AG20443 (cell line): ENCODE results near the gene PRKG1.
"Not testable (repeated sequence)": the region's sequence is repeated elsewhere in the genome, so short reads cannot be mapped to it uniquely, and the experiment has no call there.

Experiments used
- DNase-seq: peaks from one replicate; pipeline ENCODE4 v3.0.0; 2012; ENCODE audit warnings: low spot score, mixed read lengths

PRKG1 gene

DNA sequence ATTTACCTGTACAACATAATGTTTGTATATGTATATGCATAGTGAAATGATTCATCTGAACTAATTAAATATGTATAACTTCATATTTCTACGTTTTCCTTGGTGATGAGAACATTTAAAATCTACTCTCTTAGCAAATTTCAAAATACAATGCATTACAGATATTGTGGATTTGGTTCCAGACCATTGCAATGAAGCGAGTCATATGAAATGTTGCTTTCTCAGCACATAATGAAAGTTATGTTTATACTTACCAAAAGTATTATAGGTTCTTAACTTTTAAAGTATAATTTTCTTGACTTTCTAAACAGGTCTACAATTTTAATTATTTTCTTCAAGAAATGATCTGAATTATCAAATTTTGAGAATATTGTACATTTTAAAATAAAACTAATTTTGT is 435.9 kb downstream of the PRKG1 start:
- peak; percentile 7 for DNase-seq

DNA sequence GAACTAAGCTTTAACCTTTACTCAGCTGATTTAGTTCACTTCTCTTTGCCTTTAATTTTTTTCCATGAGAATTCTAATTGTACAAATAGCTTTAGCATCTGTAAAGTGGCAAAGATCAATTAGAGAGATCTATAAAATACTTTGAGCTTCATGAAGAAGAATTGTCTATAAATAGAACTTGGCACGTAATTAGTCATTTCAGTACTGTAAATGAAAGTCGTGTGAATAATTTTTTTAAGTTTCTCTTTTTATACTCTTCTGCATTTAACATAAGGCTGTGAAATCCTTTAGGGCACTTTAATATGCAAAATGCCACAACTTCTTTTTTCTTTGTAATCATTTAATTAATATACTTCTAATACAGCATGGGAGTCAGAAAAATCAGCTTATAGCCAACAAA is 447.3 kb downstream of the PRKG1 start:
- DNase-seq, result no peak

DNA sequence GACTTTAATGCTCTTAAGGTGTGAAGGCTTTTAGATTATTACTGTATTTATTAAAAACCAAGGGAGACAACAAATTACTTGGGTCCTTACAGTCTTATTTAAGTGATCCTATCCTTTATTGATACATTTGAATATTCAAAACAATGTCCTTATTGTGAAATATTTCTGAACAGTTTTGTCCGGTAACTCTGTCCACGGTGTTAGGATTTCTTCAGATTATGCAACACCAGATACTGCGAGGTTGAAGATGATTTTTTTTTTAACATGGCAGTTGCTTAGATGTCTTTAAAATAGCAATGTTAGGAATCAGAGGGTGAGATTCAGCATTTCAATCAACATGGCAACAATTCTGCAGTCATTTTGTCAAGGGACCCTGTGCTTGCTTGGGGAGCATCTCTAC is 448.6 kb downstream of the PRKG1 start:
- DNase-seq, result no peak

DNA sequence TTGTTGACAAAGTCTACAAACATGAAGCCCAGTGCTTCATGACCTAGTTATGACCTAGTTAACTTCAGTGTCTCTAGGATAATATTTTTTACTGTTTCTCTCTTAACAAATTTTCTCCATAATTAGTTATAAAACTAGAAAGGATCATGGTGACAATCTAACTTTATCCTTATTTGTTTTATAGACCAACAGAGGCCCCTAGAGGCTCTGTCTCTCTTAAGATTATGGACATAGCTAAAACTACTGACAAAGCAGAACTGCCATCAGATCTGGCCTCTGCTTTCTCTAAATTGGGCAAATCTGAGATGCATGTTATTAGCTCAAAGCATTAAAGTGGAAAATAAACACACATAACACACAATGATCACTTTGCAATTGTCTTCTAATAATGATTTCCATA is 449.2 kb downstream of the PRKG1 start:
- no peak for DNase-seq

DNA sequence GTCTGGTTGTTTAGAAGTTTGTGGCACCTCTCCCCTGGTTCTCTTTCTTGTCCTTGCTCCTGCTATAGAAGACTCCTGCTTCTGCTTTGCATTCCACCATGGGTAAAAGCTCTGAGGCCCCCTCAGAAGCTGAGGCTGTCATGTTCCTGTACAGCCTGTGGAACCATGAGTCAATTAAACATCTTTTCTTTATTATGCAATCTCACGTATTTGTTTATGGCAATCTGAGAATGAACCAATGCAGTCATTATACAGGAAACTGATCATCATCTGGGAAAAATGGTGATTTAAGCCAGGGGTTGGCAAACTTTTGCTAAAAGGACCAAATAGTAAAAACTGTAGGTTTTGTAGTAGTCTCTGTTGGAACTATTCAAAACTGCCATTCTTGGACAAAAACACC is 449.8 kb downstream of the PRKG1 start:
- DNase-seq, result peak; percentile 8

DNA sequence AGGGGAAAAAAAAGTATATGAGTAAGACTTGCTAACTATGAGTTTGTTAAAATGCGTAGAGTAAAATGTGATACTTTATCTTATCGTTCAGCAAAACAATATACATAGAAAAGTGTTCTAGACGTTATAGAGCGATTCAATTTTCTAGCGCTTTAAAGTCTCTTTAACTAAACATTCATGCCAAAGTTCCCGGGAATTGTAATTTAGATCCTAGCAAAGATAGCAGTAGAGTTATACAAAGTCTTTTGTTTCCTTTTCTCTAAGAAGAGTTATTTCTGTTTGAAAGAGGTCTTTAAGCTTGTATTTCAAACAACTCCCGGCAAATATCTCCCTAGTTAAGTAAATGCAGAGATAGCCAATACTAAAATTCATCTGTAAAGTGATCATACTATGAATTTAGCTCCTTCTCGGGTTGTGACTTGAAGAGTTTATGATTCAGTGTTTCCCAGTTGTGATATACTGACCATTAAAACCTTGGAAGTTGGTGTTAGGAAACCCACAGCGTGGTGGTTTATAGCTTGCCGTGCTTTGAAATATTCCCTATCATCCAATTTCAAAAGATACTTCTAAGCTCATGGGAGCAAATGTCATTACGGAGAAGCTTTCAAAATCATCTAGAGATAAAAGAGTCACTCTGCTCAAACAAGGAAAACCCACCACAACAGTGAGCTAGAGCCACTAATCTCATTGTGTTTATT is 453.4 kb downstream of the PRKG1 start:
- DNase-seq, result no peak

DNA sequence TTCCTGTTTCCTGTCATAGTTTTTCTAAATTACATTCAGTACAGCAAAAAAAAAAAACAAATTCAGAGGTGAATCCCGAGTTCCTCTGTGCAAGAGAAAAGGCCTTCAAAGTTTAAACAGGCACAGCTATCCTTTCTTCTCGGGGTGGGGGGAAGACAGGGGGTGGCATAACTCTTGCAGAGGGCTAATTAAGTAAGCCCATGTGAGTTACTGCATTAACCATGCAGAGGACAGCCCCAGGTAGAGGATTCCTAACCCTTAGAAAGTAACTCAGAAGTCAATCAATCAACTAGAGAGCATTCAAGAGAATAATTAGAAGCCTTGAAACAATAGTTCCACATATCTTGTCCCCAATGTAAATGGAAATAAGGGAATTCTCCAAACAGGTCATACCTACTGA is 454.2 kb downstream of the PRKG1 start:
- no peak for DNase-seq

DNA sequence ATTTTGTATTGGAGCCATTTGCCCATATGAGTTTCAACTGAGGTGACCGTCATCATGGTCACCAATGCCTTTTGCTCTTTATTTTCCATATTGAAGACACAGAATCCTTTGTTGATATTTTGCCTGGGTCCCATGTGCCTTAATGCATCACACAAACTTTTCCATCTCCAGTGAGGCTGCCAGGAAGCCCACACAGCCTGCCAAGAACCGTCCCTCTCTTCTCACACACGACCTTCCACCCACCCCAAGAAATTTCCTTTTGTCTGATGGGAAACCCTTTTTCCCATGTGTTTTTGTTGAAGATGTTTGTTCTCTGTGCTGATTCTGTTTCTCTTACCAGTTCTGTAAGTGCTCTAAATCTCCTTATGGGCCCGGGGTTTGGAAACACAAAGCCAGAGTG is 456.3 kb downstream of the PRKG1 start:
- no peak for DNase-seq

DNA sequence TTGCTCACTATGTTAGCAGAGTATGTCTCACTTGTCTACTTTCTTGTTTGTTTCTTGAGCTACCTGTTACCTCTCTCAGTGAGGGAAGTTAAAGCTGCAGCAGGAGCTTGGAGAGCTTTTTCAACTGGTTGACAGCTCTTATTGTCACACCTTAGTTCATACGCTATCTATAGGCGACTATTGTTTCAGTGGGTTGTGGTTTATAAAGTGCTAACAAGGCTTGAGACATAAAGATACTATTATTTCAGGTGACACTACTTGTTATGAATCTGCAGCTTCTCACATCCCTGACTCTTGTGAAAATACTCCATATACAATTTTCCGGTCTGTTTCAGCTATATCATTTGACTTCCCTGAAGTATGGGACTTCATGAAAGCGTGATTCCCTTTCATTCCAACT is 457.8 kb downstream of the PRKG1 start:
- no peak for DNase-seq

DNA sequence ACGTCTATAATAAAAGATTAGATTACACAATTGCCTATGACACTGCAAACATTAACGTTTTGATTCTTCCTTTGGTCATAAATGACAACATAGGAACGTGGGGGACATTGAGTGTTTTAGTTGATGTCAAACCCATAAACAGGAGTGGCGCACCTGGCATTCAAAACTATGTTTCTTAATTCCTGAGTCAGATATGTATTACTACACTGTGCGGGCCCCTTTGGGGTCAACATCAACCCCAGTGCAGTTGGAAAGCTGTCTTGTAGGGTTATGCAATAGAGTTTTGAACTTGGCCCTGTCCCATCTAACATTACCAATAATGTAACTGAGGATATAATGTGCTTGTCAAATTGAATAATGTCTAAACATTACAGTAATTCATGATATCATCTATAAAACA is 468.6 kb downstream of the PRKG1 start:
- DNase-seq, result no peak

DNA sequence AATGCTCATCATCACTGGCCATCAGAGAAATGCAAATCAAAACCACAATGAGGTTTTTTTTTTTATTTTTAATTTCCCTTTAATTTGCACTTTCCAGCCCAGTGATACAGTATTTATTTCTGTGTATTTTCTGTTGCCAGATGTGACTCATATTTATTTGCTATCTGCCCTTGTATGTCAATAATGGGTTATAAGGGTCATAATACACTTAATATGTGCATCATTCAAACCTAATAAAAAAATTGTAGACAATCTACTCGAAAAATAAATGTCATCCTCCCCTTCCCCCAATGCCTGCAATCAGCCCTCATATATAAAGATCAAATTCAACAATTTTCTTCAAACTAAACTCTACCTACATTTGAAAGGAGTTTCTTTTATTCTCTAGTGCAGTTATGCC is 470.6 kb downstream of the PRKG1 start:
- no peak for DNase-seq

DNA sequence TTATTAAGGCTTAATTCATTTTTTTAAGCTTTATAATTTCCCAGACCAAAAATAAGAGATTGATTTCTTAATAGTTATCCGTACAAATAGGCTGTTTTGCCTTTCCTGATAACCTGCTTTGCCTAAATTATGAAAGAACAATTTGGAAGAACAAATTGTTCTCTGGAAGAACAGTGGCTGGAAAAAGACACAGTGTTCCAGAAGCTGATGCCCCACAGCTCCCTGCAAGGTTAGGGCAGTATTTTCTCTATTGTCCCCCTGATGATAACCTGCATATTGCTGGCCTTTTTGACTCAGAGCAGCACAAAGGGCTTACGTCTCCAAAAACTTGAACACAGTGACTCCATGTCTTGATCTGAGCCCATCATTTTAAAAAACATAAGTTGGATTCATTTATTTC is 473.7 kb downstream of the PRKG1 start:
- no peak for DNase-seq

DNA sequence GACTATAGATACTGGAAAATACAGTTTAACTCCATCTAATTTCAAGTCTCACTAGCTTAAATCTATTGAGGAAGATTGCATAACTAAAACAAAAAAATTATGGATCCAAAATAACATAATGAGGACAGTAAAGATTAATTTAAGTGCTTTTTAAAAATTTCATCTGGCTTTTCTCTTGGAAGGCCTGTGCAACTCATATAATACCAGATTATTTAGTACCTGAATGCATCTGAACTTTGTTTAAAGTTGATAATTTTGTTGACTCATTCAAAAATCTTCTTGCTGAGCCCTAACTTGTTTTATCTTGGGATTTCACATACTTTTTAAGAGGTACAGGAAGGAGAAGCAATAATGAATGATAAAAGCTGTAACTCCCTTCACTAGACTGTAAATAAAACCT is 478.6 kb downstream of the PRKG1 start:
- no peak for DNase-seq

DNA sequence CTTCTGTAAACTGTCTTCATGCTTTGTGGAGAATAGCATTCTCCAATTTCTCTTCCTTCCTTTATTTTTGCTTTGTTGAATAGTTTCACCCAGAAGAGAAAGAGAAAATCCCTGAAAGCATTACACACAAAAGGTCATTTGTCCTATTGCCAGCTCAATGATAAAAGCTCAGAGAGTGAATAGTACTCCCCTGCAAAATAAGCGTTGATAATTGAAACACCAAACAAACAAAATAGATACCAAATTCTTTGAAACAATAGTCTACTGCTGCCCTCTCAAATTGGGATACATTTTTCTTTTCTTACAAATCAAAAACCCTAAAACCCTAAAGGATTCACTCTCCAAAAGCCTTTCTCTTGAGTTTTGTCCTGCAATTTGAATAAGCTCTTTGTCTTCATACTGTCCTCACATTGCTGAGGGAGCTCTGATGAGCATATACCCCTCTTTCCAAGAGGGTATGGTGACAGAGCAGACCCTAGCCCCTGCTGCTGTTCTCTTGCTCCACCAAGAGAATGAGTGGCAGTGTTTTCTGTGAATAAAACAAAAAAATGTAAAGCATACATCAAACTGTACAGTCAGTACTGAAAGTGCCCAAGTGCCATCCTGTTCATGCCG is 490.7 kb downstream of the PRKG1 start:
- no peak for DNase-seq

DNA sequence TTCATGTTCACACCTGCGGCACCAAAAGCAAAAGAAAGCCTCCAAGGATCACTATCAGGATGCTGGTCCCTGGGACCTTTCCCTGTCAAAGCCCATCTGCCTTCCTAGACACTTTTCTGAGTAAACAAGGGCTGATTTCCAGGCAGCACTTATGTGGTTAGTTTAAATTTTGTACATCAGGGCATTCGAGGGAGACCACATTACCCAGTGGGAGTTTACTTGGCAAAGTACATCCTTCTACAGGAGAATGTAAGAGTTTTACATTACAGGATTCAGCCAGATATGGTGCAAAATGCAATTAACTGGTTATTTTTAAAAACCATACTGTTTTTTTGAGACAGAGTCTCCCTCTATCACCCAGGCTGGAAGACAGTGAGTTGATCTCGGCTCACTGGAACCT is 493.0 kb downstream of the PRKG1 start:
- DNase-seq, result no peak

DNA sequence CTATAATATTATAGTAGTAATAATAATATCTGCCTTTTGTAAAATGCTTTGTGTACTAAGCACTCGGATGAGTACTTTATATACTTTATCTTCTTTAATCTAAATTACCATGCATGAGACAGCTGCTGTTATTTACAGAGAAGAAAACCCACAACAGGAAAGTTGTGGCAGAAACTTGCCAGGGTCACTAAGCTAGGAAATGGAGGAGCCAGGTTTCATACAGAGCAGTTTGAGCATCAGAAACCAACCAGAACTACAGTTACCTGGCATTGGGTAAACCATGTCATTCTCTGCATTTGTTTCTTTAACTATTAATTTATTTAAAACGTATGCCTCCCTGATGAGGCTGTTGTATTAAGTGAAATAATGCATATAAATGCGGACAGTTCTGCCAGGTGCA is 495.2 kb downstream of the PRKG1 start:
- DNase-seq, result no peak

DNA sequence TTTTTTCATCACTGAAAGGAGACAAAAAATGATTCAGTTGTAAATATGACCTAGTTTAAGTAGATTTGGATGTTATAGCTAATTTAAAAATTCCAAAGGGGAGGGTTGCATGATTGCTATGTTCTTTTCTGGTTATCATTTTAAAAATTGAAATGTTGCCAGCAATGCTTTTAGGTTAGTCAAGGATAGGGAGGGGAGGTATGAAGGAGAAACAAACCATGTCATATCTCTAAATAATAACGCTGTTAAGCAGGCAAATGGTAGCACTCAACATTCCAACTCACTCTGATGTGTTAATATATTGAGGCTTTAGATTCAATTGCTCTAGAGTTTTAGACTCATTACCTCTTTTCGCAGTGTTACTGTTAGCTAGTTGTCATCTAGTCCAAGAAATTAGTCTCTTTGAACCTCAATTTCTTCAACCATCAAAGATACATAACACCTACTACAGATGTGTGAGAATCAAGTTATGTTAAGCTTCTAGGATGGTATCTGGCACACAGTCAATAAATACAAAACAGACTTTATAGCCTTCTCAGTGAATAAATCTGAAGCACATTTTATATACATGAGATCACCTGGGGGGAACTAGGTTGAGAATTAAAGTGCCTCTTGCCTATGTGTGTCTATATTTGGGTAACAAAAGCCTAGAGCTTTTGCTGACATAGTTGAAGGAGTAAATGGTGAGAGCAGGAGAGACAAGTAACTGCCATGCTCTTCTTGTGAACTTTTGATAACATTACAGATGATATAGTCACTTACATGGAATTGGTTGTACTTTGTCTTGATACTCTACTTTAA is 500.2 kb downstream of the PRKG1 start:
- no peak for DNase-seq

DNA sequence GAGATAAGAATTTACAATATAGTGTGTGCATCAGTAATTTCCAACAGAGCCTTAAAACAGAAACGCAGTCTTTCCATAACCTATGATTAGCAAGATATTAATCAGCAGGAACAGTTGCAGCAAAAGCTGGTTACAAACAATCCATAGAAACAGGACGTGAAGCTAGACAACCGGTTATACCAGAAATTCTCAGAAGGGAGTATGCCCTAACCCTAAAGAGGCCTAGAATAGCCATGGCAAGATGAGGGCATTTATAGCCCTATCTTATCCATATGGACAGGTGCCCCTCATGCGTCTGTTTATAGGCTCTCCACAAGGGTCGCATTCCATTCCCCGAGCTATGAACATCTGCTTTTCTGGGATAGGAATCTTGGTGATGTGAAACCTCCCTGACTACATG is 506.9 kb downstream of the PRKG1 start:
- not testable (repeated sequence) for DNase-seq

DNA sequence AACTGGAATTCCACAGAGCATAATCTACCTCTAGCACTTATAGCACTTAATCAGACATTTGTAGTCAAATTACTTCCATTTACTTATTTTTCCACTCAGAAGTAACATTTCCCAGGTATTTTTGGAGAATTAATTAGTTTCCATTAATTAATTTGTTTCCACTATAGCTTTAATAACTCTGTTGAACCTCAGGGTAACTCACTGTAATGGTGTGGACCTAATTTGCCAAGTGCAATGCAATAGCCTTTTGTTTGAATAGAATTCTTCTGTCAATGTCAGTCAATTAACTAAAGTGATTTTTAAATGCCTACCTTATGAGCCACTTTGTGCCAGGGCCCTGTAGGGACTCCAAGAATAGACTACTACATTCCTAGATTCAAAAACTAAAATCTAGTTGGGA is 509.7 kb downstream of the PRKG1 start:
- DNase-seq, result no peak

DNA sequence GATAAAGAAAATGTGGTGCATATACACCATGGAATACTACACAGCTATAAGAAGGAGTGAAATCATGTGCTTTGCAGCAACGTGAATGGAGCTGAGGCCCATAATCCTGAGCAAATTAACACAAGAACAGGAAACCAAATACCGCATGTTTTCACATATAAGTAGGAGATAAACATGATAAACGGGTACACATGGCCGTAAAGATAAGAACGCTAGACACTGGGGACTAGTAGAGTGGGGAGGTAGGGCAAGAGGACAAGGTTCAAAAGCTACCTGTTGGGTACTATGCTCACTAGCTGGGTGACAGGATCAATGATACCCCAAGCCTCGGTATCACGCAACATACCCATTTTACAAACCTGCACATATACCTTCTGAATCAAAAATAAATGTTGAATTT is 511.5 kb downstream of the PRKG1 start:
- DNase-seq, result no peak

DNA sequence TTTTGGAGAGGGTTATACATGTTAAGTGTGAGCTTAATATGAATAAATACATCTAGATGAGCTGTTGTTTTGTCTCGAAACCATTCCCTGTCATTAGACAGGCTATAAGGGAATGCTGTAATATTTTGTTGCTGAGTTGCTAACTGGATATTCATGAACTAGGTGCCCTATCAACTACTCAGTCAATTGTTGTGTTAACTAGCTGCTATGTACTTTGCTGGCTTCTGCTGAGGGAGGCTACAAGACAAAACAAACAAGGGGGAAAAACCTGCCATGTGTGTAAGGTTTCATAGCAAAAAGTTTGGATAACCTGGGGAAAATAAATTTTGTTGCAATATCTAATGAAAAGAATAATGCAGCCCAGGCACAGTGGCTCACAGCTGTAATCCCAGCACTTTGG is 514.7 kb downstream of the PRKG1 start:
- no peak for DNase-seq

DNA sequence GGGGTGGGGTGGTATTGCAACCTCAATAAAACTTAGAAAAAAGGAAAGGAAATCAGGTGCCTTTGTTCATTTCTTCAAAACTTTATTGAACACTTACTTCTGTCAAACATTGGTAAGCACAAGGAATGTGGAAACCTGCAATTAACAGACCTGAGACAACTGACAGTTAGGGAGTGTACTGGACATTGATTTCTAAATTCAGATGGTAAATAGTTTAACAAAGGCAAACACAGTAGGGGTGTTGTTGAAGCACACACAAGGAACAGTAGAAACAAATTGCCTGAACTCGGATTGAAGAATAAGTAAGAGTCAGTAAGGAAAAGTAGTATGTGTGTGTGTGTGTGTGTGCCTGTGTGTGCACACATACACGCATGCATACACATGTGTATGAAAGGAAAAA is 516.5 kb downstream of the PRKG1 start:
- DNase-seq, result no peak

DNA sequence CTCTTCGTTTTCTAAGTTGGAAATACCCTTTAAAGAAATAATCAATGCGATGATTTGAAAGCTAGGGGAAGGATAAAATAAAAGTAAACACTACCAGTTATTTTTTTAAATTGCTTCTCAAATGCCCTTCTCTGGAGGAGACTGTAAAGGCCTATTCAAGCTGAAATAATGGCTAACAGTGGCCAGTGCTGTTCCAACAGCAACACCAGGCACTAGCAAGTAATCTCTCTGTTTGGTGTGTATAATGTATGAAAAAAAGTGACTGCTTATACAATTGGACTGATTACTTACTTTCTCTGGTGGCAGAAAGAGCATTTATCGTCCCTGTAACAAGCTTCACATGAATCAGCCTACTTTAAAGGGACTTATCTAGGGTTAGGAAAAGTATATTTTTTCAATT is 522.4 kb downstream of the PRKG1 start:
- no peak for DNase-seq

DNA sequence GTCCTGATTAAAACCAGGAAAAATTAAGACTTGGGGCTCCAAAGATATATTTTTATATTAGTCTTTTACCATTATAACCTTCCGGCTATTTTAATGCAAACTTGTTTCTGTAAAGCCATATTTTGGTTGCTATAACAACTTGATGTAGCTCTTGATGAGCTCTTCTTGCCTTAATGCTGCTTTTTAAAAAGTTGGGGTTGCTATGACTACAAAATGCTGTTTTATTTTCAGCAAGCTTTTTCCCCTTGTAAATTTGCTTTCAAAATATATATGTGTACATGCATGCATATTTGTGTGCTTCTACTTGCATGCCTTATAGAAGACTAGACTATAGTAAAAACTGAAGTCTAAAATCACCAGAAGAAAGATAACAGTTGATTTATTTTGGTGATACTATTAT is 525.4 kb downstream of the PRKG1 start:
- no peak for DNase-seq
